NCI-H526 (cell line): ENCODE results near the gene ST6GALNAC1.

ENCODE experiments used
- DNase-seq, 2 experiments: peaks; one replicate each; lab custom pipeline; 2025; lab: John Stamatoyannopoulos, UW

ST6GALNAC1 gene

GRCh38 chr17:76643553-76644148, at the start of gene ST6GALNAC1:
ST6GALNAC1 (minus strand) TSS chr17:76643757; CDS start chr17:76643638, 119 bp downstream.
- DNase-seq, result no peak

GRCh38 chr17:76691379-76692191, 48.0 kb upstream of the ST6GALNAC1 start:
- DNase-seq, result no peak

GRCh38 chr17:76690596-76691280, 47.2 kb upstream of the ST6GALNAC1 start:
- no peak for DNase-seq

GRCh38 chr17:76689859-76690258, 46.3 kb upstream of the ST6GALNAC1 start:
- DNase-seq, result no peak

- no peak for DNase-seq
Observed at GRCh38 chr17:76688165-76688622, 44.6 kb upstream of the ST6GALNAC1 start.

- DNase-seq, result no peak
Observed at GRCh38 chr17:76687298-76688164, 44.0 kb upstream of the ST6GALNAC1 start.

GRCh38 chr17:76686538-76687297, 43.2 kb upstream of the ST6GALNAC1 start:
- DNase-seq, result no peak

- no peak for DNase-seq
Observed at GRCh38 chr17:76685846-76686245, 42.3 kb upstream of the ST6GALNAC1 start.

- no peak for DNase-seq
Observed at GRCh38 chr17:76685366-76685765, 41.8 kb upstream of the ST6GALNAC1 start.

- DNase-seq, result no peak
Observed at GRCh38 chr17:76684756-76685155, 41.2 kb upstream of the ST6GALNAC1 start.

- no peak for DNase-seq
Observed at GRCh38 chr17:76683921-76684745, 40.6 kb upstream of the ST6GALNAC1 start.

GRCh38 chr17:76683011-76683755, 39.6 kb upstream of the ST6GALNAC1 start:
- DNase-seq, result no peak

GRCh38 chr17:76682296-76682695, 38.7 kb upstream of the ST6GALNAC1 start:
- DNase-seq, result no peak

GRCh38 chr17:76681222-76682137, 37.9 kb upstream of the ST6GALNAC1 start:
- DNase-seq, result peak; percentile 24 to 76

GRCh38 chr17:76679239-76679638, 35.7 kb upstream of the ST6GALNAC1 start:
- no peak for DNase-seq

GRCh38 chr17:76678330-76678729, 34.8 kb upstream of the ST6GALNAC1 start:
- DNase-seq, result no peak

GRCh38 chr17:76677406-76677805, 33.8 kb upstream of the ST6GALNAC1 start:
- DNase-seq, result no peak

- no peak for DNase-seq
Observed at GRCh38 chr17:76676629-76677028, 33.1 kb upstream of the ST6GALNAC1 start.
